ENCODE measurements around the gene CREB3.

The CREB3 gene

GRCh38 chr9:35728041-35728971, 4.2 kb upstream of the CREB3 start:
- no peaks in the 10 kb centered on the region for H3K9me3 ChIP-seq (ENCODE audit: control insufficient read depth, insufficient read depth, low read length)
- H3K36me3 ChIP-seq (ENCODE audit: control insufficient read depth, insufficient read depth, low read length), result peaks cover 24% of the 10 kb centered on the region
- H3K27ac ChIP-seq (ENCODE audit: low read depth, low read length), result peak overlapping the region; percentile 93
- H3K4me1 ChIP-seq (ENCODE audit: control insufficient read depth, insufficient read depth, low read length), result peaks cover 48% of the 10 kb centered on the region
- H3K27me3 ChIP-seq (ENCODE audit: control insufficient read depth, insufficient read depth, low read length), result no peaks in the 10 kb centered on the region
- peak overlapping the region; percentile 50 for H3K9ac ChIP-seq (ENCODE audit: low read depth, low read length)
- peak overlapping the region; percentile 51 for H3K4me3 ChIP-seq (ENCODE audit: low read depth, low read length)

DNA sequence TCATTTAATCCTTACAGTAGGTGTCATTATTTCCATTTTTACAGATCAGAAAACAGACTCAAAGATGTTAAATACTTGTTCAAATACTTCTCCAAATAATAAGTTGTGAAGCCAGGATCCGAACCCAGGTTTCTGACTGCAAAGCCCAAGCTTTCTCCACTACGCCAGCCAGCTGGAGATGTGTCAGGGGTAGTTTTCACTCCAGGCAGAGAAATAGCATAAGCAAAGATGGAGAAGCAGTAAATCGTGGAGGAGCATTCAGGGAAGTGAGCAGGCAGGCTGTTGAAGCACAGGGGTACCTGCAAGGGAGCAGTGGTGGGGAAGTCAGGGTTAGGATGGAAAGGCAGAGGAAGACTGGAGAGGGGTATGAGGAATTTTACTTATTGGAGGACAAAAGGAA, 3.4 kb upstream of the CREB3 start:
- no peaks in the 10 kb centered on the region for H3K27me3 ChIP-seq (ENCODE audit: control insufficient read depth, insufficient read depth, low read length)
- H3K9me3 ChIP-seq (ENCODE audit: control insufficient read depth, insufficient read depth, low read length), result no peaks in the 10 kb centered on the region
- H3K4me1 ChIP-seq (ENCODE audit: control insufficient read depth, insufficient read depth, low read length), result peaks cover 53% of the 10 kb centered on the region
- H3K4me3 ChIP-seq (ENCODE audit: low read depth, low read length), result peak overlapping the region; percentile 22; the same call in 1 of the 2 replicates
- peak overlapping the region; percentile 48 for H3K27ac ChIP-seq (ENCODE audit: low read depth, low read length)
- no peak overlapping the region for H3K9ac ChIP-seq (ENCODE audit: low read depth, low read length)
- peaks cover 16% of the 10 kb centered on the region for H3K36me3 ChIP-seq (ENCODE audit: control insufficient read depth, insufficient read depth, low read length)

- peak overlapping the region; percentile 89 for H3K4me3 ChIP-seq (ENCODE audit: low read depth, low read length)
- no peaks in the 10 kb centered on the region for H3K27me3 ChIP-seq (ENCODE audit: control insufficient read depth, insufficient read depth, low read length)
- no peak overlapping the region for H3K9ac ChIP-seq (ENCODE audit: low read depth, low read length)
- no peaks in the 10 kb centered on the region for H3K9me3 ChIP-seq (ENCODE audit: control insufficient read depth, insufficient read depth, low read length)
- H3K36me3 ChIP-seq (ENCODE audit: control insufficient read depth, insufficient read depth, low read length), result peaks cover 16% of the 10 kb centered on the region
- peak overlapping the region; percentile 48 for H3K27ac ChIP-seq (ENCODE audit: low read depth, low read length)
- H3K4me1 ChIP-seq (ENCODE audit: control insufficient read depth, insufficient read depth, low read length), result peaks cover 53% of the 10 kb centered on the region
Measured at GRCh38 chr9:35729700-35730485, 2.6 kb upstream of the CREB3 start.

- Histone ChIP-seq H3K27ac (ENCODE audit: low read depth, low read length) (no peak overlapping the region), H3K9ac (ENCODE audit: low read depth, low read length) (no peak overlapping the region), H3K36me3 (ENCODE audit: control insufficient read depth, insufficient read depth, low read length) (peaks cover 16% of the 10 kb centered on the region), H3K9me3 (ENCODE audit: control insufficient read depth, insufficient read depth, low read length) (no peaks in the 10 kb centered on the region), H3K4me1 (ENCODE audit: control insufficient read depth, insufficient read depth, low read length) (peaks cover 53% of the 10 kb centered on the region), H3K4me3 (ENCODE audit: low read depth, low read length) (peak overlapping the region; percentile 89), H3K27me3 (ENCODE audit: control insufficient read depth, insufficient read depth, low read length) (no peaks in the 10 kb centered on the region)
Measured at GRCh38 chr9:35730486-35730854, 2.0 kb upstream of the CREB3 start.

DNA sequence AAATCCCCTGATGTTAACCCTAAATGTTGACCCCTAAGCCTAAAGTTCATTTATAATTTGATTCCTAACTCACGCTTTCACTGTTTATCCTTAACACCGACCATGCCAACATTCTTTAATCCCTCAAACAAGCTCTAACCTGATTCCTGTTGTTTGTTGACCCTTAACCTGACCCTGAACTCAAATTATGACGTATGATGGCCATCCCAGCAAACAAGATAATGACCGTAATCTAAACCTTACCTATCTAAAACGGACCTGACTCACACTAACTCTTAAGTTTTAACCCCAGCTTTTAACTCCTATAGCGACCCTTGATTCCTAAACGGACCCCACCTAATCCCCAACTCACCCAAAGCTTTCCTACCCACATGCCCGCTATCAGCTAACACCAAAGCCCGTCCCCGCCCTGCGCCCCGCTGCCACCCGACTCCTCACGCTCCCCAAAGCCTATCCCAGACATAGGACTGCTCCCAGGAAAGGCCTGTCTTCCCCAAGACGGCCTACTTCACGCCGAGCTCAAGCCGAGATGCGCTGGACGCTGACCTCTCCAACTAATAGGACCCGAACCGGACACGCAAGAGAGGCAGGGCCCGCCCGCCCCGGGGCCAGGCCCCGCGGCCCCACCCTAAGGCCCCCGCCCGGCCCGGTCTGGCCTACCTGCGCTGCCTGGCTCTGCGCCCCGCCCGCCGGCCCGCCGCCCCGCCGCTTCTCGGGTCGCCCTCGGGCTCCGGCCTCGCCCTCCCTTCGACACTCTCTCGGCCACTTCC, 866 bp upstream of the CREB3 start:
- H3K4me1 ChIP-seq (ENCODE audit: control insufficient read depth, insufficient read depth, low read length), result peaks cover 52% of the 10 kb centered on the region

DNA sequence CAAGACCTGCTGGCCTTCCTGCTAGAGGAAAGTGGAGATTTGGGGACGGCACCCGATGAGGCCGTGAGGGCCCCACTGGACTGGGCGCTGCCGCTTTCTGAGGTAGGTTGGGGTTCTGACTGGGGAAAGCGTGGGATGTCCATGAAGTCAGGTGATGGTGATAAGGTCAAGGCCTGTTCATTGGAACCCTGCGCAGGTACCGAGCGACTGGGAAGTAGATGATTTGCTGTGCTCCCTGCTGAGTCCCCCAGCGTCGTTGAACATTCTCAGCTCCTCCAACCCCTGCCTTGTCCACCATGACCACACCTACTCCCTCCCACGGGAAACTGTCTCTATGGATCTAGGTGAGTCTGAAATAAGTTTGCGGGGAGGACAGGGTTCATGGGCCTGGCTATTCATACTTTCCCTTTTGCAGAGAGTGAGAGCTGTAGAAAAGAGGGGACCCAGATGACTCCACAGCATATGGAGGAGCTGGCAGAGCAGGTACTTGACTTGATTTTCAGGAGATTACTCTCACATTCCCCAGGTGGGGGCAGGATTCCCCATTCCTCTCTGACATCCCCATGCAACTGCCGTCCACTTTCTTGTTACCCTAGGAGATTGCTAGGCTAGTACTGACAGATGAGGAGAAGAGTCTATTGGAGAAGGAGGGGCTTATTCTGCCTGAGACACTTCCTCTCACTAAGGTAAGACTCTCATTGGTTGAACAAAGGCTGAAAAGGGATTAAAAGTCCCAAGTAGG, 505 bp downstream of the CREB3 start:
- H3K4me1 ChIP-seq (ENCODE audit: control insufficient read depth, insufficient read depth, low read length), result peaks cover 39% of the 10 kb centered on the region
- peak overlapping the region; percentile 59 for H3K9ac ChIP-seq (ENCODE audit: low read depth, low read length)
- H3K27me3 ChIP-seq (ENCODE audit: control insufficient read depth, insufficient read depth, low read length), result no peaks in the 10 kb centered on the region
- peaks cover 39% of the 10 kb centered on the region for H3K36me3 ChIP-seq (ENCODE audit: control insufficient read depth, insufficient read depth, low read length)
- peak overlapping the region; percentile 93 for H3K27ac ChIP-seq (ENCODE audit: low read depth, low read length)
- peak overlapping the region; percentile 89 for H3K4me3 ChIP-seq (ENCODE audit: low read depth, low read length)
- no peaks in the 10 kb centered on the region for H3K9me3 ChIP-seq (ENCODE audit: control insufficient read depth, insufficient read depth, low read length)

More for the DNA sequence above, 866 bp upstream of the CREB3 start:
- Histone ChIP-seq H3K36me3 (ENCODE audit: control insufficient read depth, insufficient read depth, low read length) (peaks cover 26% of the 10 kb centered on the region), H3K27ac (ENCODE audit: low read depth, low read length) (peak overlapping the region; percentile 93), H3K27me3 (ENCODE audit: control insufficient read depth, insufficient read depth, low read length) (no peaks in the 10 kb centered on the region), H3K4me3 (ENCODE audit: low read depth, low read length) (peak overlapping the region; percentile 89), H3K9me3 (ENCODE audit: control insufficient read depth, insufficient read depth, low read length) (no peaks in the 10 kb centered on the region), H3K9ac (ENCODE audit: low read depth, low read length) (peak overlapping the region; percentile 70)

DNA sequence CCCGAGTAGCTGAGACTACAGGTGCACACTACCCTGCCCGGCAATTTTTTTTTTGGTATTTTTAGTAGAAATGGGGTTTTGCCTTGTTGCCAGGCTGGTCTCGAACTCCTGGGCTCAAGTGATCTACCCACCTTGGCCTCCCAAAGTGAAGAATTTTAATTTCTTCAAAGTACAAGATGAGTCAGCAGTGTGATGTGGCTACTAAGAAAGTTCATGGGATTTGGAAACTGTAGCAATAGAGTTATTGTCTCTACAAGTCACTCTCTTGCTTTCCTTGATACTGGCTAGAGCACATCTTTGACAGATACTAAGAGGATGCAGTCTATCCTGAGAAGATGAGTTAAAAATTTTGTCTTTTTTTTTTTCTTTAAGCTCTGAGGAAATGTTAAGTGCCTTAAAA, 1.6 kb downstream of the CREB3 start:
- no peak overlapping the region for H3K9ac ChIP-seq (ENCODE audit: low read depth, low read length)
- H3K27ac ChIP-seq (ENCODE audit: low read depth, low read length), result no peak overlapping the region
- H3K27me3 ChIP-seq (ENCODE audit: control insufficient read depth, insufficient read depth, low read length), result no peaks in the 10 kb centered on the region
- H3K36me3 ChIP-seq (ENCODE audit: control insufficient read depth, insufficient read depth, low read length), result peaks cover 50% of the 10 kb centered on the region
- H3K9me3 ChIP-seq (ENCODE audit: control insufficient read depth, insufficient read depth, low read length), result no peaks in the 10 kb centered on the region
- no peak overlapping the region for H3K4me3 ChIP-seq (ENCODE audit: low read depth, low read length)
- peaks cover 27% of the 10 kb centered on the region for H3K4me1 ChIP-seq (ENCODE audit: control insufficient read depth, insufficient read depth, low read length)

GRCh38 chr9:35736201-35736633, 3.8 kb downstream of the CREB3 start:
- peak overlapping the region; percentile 76 for H3K27ac ChIP-seq (ENCODE audit: low read depth, low read length)
- H3K27me3 ChIP-seq (ENCODE audit: control insufficient read depth, insufficient read depth, low read length), result no peaks in the 10 kb centered on the region
- peaks cover 7% of the 10 kb centered on the region for H3K4me1 ChIP-seq (ENCODE audit: control insufficient read depth, insufficient read depth, low read length)
- H3K36me3 ChIP-seq (ENCODE audit: control insufficient read depth, insufficient read depth, low read length), result peaks cover 71% of the 10 kb centered on the region
- no peaks in the 10 kb centered on the region for H3K9me3 ChIP-seq (ENCODE audit: control insufficient read depth, insufficient read depth, low read length)
- H3K9ac ChIP-seq (ENCODE audit: low read depth, low read length), result no peak overlapping the region
- no peak overlapping the region for H3K4me3 ChIP-seq (ENCODE audit: low read depth, low read length)

GRCh38 chr9:35737143-35737542, 4.7 kb downstream of the CREB3 start:
- no peak overlapping the region for H3K27ac ChIP-seq (ENCODE audit: low read depth, low read length)
- peaks cover 78% of the 10 kb centered on the region for H3K36me3 ChIP-seq (ENCODE audit: control insufficient read depth, insufficient read depth, low read length)
- H3K9me3 ChIP-seq (ENCODE audit: control insufficient read depth, insufficient read depth, low read length), result no peaks in the 10 kb centered on the region
- H3K4me3 ChIP-seq (ENCODE audit: low read depth, low read length), result no peak overlapping the region
- no peaks in the 10 kb centered on the region for H3K27me3 ChIP-seq (ENCODE audit: control insufficient read depth, insufficient read depth, low read length)
- no peak overlapping the region for H3K9ac ChIP-seq (ENCODE audit: low read depth, low read length)
- peaks cover 5% of the 10 kb centered on the region; the same call in 1 of the 2 replicates for H3K4me1 ChIP-seq (ENCODE audit: control insufficient read depth, insufficient read depth, low read length)

DNA sequence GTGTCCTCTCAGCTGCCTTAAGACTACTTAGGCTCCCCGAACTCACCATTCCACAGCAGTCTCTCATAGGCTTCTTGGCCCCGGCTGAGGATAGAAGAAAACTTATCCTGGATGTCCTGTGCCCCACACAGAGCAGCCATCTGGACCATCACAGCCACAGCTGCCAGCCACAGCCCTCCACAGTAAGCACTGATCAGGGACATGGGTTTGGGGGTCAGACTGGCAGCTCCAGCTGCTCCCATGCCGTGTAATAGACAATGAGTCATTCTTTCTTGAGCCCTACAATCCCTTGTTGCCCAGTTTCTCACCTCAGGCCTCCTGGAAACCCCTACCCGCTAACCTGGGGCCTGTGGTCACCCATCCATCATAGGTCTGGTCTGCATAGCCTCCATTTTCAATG, 5.7 kb downstream of the CREB3 start:
- H3K9ac ChIP-seq (ENCODE audit: low read depth, low read length), result no peak overlapping the region
- no peak overlapping the region for H3K27ac ChIP-seq (ENCODE audit: low read depth, low read length)
- peaks cover 5% of the 10 kb centered on the region; the same call in 1 of the 2 replicates for H3K4me1 ChIP-seq (ENCODE audit: control insufficient read depth, insufficient read depth, low read length)
- peaks cover 89% of the 10 kb centered on the region for H3K36me3 ChIP-seq (ENCODE audit: control insufficient read depth, insufficient read depth, low read length)
- no peak overlapping the region for H3K4me3 ChIP-seq (ENCODE audit: low read depth, low read length)
- H3K9me3 ChIP-seq (ENCODE audit: control insufficient read depth, insufficient read depth, low read length), result no peaks in the 10 kb centered on the region
- no peaks in the 10 kb centered on the region for H3K27me3 ChIP-seq (ENCODE audit: control insufficient read depth, insufficient read depth, low read length)
